Duodenal mucosa (tissue), 2 donors: ENCODE measurements around the gene FER.

Source experiments
- H3K27ac ChIP-seq: one replicate; pipeline ENCODE4 v1.7.0; 2013; ENCODE audit warnings: low read depth, low read length
- H3K27me3 ChIP-seq, 2 donors: one replicate each; pipeline ENCODE4 v1.7.0; 2013; ENCODE audit warnings: low read length in 2 of 2, control low read depth in 1 of 2; ENCODE audit not compliant: insufficient read depth in 2 of 2, control insufficient read depth in 1 of 2
- H3K36me3 ChIP-seq, 2 donors: one replicate each; pipeline ENCODE4 v1.7.0; 2013; ENCODE audit warnings: low read length in 2 of 2, control low read depth in 1 of 2; ENCODE audit not compliant: insufficient read depth in 2 of 2, control insufficient read depth in 1 of 2
- H3K4me1 ChIP-seq, 2 donors: one replicate each; pipeline ENCODE4 v1.7.0; 2013; ENCODE audit warnings: low read length in 2 of 2, control low read depth in 1 of 2; ENCODE audit not compliant: insufficient read depth in 2 of 2, control insufficient read depth in 1 of 2
- H3K4me3 ChIP-seq, 2 donors: one replicate each; pipeline ENCODE4 v1.7.0; 2013; ENCODE audit warnings: low read length in 2 of 2, low read depth in 1 of 2
- H3K9ac ChIP-seq, 2 donors: one replicate each; pipeline ENCODE4 v1.7.0; 2013; ENCODE audit warnings: low read length in 2 of 2, low read depth in 1 of 2
- H3K9me3 ChIP-seq, 2 donors: one replicate each; pipeline ENCODE4 v1.7.0; 2013; ENCODE audit warnings: low read length in 2 of 2, control low read depth in 1 of 2; ENCODE audit not compliant: control insufficient read depth in 1 of 2

FER gene

GRCh38 chr5:108905805-108906204, 158.1 kb downstream of the FER start:
- no peaks in the 10 kb centered on the region for H3K27me3 ChIP-seq
- no peaks in the 10 kb centered on the region for H3K9me3 ChIP-seq
- no peaks in the 10 kb centered on the region for H3K36me3 ChIP-seq
- H3K4me1 ChIP-seq, result no peaks in the 10 kb centered on the region
- no peak overlapping the region for H3K27ac ChIP-seq
- H3K4me3 ChIP-seq, result no peak overlapping the region
- H3K9ac ChIP-seq, result no peak overlapping the region

- Histone ChIP-seq H3K27me3 (no peaks in the 10 kb centered on the region), H3K9me3 (no peaks in the 10 kb centered on the region), H3K4me1 (no peaks in the 10 kb centered on the region), H3K4me3 (no peak overlapping the region), H3K9ac (no peak overlapping the region), H3K27ac (no peak overlapping the region), H3K36me3 (no peaks in the 10 kb centered on the region)
These were observed 162.9 kb downstream of the FER start for GRCh38 chr5:108910627-108911026.

- Histone ChIP-seq H3K27me3 (no peaks in the 10 kb centered on the region), H3K4me3 (no peak overlapping the region), H3K27ac (no peak overlapping the region), H3K9ac (no peak overlapping the region), H3K9me3 (no peaks in the 10 kb centered on the region), H3K36me3 (no peaks in the 10 kb centered on the region), H3K4me1 (no peaks in the 10 kb centered on the region)
These were observed 163.4 kb downstream of the FER start for GRCh38 chr5:108911055-108911454.

GRCh38 chr5:108917596-108917995, 169.9 kb downstream of the FER start:
- no peak overlapping the region for H3K9ac ChIP-seq
- H3K4me1 ChIP-seq, result peaks cover 0 to 7% of the 10 kb centered on the region in 2 donors
- H3K36me3 ChIP-seq, result no peaks in the 10 kb centered on the region
- H3K27me3 ChIP-seq, result no peaks in the 10 kb centered on the region
- no peak overlapping the region for H3K27ac ChIP-seq
- no peak overlapping the region for H3K4me3 ChIP-seq
- no peaks in the 10 kb centered on the region for H3K9me3 ChIP-seq

- peaks cover 0 to 7% of the 10 kb centered on the region in 2 donors for H3K4me1 ChIP-seq
- no peak overlapping the region for H3K27ac ChIP-seq
- H3K4me3 ChIP-seq, result no peak overlapping the region
- no peaks in the 10 kb centered on the region for H3K9me3 ChIP-seq
- H3K27me3 ChIP-seq, result no peaks in the 10 kb centered on the region
- H3K36me3 ChIP-seq, result no peaks in the 10 kb centered on the region
- no peak overlapping the region for H3K9ac ChIP-seq
These were observed 172.1 kb downstream of the FER start for GRCh38 chr5:108919591-108920326.

- no peaks in the 10 kb centered on the region for H3K36me3 ChIP-seq
- H3K9me3 ChIP-seq, result no peaks in the 10 kb centered on the region
- H3K4me3 ChIP-seq, result no peak overlapping the region
- peaks cover 0 to 4% of the 10 kb centered on the region in 2 donors for H3K4me1 ChIP-seq
- H3K27me3 ChIP-seq, result no peaks in the 10 kb centered on the region
- H3K27ac ChIP-seq, result no peak overlapping the region
- H3K9ac ChIP-seq, result no peak overlapping the region
These were observed 176.8 kb downstream of the FER start for GRCh38 chr5:108924457-108924961.

GRCh38 chr5:108925073-108925472, 177.4 kb downstream of the FER start:
- Histone ChIP-seq H3K27me3 (no peaks in the 10 kb centered on the region), H3K27ac (no peak overlapping the region), H3K4me1 (no peaks in the 10 kb centered on the region), H3K9ac (no peak overlapping the region), H3K4me3 (no peak overlapping the region), H3K9me3 (no peaks in the 10 kb centered on the region), H3K36me3 (no peaks in the 10 kb centered on the region)

- H3K4me3 ChIP-seq, result no peak overlapping the region
These were observed 182.4 kb downstream of the FER start for GRCh38 chr5:108930107-108930506.

GRCh38 chr5:108935611-108936010, 187.9 kb downstream of the FER start:
- Histone ChIP-seq H3K4me1 (no peaks in the 10 kb centered on the region), H3K4me3 (no peak overlapping the region), H3K9me3 (no peaks in the 10 kb centered on the region), H3K27me3 (no peaks in the 10 kb centered on the region), H3K27ac (no peak overlapping the region), H3K36me3 (no peaks in the 10 kb centered on the region), H3K9ac (no peak overlapping the region)

More at GRCh38 chr5:108930107-108930506, 182.4 kb downstream of the FER start:
- H3K27ac ChIP-seq, result no peak overlapping the region
- no peaks in the 10 kb centered on the region for H3K36me3 ChIP-seq
- H3K9ac ChIP-seq, result no peak overlapping the region
- H3K9me3 ChIP-seq, result no peaks in the 10 kb centered on the region
- no peaks in the 10 kb centered on the region for H3K27me3 ChIP-seq
- H3K4me1 ChIP-seq, result no peaks in the 10 kb centered on the region

- H3K36me3 ChIP-seq, result no peaks in the 10 kb centered on the region
- H3K27ac ChIP-seq, result no peak overlapping the region
- H3K4me1 ChIP-seq, result no peaks in the 10 kb centered on the region
- H3K4me3 ChIP-seq, result no peak overlapping the region
- H3K27me3 ChIP-seq, result no peaks in the 10 kb centered on the region
- no peaks in the 10 kb centered on the region for H3K9me3 ChIP-seq
- H3K9ac ChIP-seq, result no peak overlapping the region
These were observed 189.5 kb downstream of the FER start for GRCh38 chr5:108937221-108937620.
